Measurements from ENCODE around the gene TRMO.

Gene TRMO

GRCh38 chr9:97936998-97937397, 14.7 kb upstream of the TRMO start:
- DNase-seq: no peak

- no peak for DNase-seq
Measured at GRCh38 chr9:97935276-97935675, 13.0 kb upstream of the TRMO start.

- DNase-seq: no peak
Measured at GRCh38 chr9:97934321-97935115, 12.2 kb upstream of the TRMO start.

DNA sequence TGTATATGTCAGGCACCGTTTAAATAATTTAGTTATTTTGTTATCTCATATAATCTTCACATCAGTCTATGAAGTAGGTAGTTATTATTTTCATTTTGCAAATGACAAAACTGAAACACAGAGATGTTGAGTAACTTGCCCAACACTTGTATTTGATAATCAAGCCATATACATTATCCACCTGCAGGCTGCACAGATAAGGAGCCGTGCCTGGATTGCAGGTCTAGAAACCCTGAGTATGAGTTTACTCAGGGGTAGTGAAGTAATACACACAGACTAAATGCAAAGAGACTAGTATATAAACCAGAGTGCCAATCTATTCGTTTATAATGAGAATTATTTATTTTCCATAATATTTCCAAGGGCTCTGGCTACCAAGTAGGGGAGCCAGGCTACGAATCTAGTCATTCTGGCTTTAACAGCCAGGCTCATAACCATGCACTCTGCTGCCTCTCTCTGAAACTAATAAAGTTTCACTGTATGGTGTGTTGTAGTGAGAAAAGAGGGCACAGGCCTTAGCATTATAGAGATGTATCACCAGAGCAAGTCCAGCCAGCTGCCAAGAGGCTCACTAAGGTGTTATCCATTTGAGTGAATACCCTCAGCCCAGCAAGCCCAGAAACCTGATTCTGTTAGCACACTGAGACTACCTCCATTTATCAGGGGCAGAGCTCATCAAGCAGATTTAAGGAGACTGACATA, 11.1 kb upstream of the TRMO start:
- no peak for DNase-seq

- no peak for DNase-seq
Measured at GRCh38 chr9:97930972-97931371, 8.7 kb upstream of the TRMO start.

GRCh38 chr9:97928986-97929604, 6.8 kb upstream of the TRMO start:
- DNase-seq: no peak

DNA sequence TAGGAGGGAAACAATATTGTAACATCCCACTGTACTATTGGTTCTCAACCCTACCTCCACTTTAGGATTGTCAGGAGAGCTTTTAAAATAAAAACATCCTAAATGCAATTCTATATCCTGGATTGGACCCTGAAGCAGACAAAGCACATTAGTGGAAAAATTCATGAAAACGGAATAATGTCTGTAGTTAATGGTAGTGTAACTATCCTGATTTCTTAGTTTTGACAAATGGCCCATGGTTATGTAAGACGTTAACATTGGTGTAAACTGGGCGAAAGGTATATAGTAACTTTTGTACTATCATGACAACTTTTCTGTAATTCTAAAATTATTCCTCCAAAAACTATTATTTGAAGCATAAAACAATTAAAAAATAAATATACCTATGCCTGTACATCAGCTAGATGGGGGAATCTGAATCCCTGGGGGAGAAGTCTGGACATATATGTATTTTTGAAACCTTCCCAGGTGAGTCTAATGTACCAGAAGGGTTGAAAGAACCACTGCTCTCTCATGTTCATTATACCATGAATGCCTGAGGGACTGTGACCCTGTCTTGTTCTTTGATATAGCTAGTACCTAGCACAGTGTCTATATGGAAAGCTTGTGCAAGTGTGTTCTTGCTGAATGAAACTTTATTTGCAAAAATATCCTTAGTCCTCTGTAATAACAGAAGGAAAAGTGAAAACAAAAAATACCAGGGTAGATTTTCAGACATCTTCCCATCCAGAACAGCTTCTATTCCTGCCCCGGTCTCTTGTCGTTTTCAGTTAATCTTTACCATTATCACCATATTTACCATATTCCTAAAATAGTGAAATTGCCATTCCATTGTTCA, 3.4 kb upstream of the TRMO start:
- no peak for DNase-seq

GRCh38 chr9:97924386-97924785, 2.1 kb upstream of the TRMO start:
- no peak for DNase-seq

GRCh38 chr9:97923529-97924108, 1.3 kb upstream of the TRMO start:
- DNase-seq: peak; percentile 14

DNA sequence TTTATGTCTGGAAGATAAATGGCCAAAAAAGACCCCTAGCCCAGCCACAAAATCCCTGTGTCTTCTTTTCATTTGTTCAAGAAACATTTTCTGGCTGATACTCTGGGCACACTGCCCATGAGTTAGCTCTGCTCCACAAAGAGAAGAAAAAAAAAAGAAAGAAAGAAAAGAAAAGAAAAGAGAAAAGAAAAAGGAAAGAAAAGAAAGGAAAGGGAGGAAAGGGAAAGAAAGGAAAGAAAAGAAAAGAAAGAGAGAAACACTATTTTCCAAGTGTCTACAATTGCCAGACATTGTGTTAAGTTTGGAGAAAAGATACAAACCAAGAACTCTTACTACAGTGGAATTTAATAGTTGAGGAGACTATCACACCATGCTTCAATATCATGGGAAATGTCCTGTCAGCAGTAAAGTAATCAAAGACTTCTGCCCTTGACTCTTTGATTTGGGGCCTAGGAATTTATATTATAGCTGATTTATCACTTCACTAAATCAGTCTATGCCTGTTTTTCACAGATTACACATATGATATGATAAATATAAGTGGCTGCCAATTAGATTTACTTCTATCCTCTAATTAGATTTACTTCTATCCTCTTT, 3.0 kb downstream of the TRMO start:
- DNase-seq: no peak

GRCh38 chr9:97918611-97919010, 3.7 kb downstream of the TRMO start:
- no peak for DNase-seq

DNA sequence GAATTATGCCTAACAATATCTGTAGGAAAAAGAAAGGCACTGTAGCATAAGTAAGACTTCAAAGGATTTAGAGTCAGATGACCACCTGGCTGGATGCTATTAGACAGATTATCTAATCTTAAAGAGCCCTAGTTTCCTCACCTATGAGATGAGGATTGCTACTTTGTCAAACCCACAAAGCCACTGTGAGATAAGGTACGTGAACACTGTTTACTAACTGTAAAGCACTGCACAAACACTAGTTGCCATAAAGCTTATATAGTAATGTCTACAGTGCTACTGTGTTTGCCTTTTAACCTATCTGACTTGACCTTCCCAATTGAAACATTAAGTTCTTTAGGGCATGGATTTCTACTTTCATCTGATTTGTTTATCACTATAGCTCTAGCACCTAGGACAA, 10.3 kb downstream of the TRMO start:
- DNase-seq: no peak

DNA sequence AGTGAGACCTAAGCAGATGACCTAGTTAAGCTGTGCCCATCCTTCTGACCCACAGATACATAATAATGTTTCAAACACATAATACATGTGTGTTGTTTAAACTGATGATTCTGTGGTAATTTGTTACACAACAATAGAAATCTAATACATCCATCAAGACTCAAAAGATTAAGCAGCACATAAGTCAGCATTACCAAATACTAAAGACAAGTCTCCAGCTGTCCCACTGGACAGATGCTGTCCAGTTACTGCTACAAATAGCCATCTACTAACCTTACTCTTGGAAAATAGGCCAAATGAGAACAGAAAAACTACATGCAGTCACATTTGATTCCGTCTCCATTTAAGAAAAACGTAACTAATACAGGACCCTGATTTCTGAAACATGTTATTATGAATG, 10.8 kb downstream of the TRMO start:
- DNase-seq: no peak

- no peak for DNase-seq
Measured at GRCh38 chr9:97910357-97910756, 11.9 kb downstream of the TRMO start.

DNA sequence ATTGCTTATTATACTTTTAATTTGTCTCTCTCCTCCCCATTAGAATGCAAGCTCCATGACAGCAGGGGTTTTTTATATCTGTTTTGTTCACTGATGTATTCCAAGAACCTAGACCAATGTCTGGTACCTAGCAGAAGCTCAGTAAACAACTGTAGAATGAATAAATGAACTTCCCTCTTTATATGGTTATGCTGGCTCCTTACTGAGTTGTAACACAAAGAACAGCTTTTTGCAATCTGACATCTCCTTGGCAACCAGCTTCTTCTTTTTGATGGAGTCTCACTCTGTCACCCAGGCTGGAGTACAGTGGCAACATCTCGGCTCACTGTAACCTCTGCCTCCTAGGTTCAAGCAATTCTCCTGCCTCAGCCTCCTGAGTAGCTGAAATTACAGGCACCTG, 13.6 kb downstream of the TRMO start:
- DNase-seq: no peak

DNA sequence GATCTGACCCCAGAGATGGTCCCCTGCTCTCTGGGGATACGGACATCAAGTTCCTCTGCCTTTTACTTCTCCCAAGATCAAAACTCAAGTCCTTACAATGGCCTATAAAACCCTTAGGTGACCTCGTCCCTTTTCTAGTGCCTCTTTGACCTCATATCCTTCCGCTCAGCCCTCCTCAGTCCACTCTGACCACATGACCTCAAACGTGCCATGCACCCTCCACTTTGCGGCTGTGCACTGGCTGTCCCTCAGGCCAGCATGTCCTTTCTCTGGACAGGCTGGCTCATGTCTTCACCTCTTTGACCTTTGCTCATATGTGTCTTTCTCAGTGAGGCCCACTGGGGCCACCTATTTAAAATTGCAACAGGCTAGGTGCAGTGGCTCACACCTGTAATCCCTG, 14.7 kb downstream of the TRMO start:
- no peak for DNase-seq

- DNase-seq: no peak
Measured at GRCh38 chr9:97907046-97907445, 15.3 kb downstream of the TRMO start.

GRCh38 chr9:97906236-97906831, 16.0 kb downstream of the TRMO start:
- DNase-seq: no peak

- no peak for DNase-seq
Measured at GRCh38 chr9:97905228-97905627, 17.1 kb downstream of the TRMO start.

- no peak for DNase-seq
Measured at GRCh38 chr9:97904725-97905124, 17.6 kb downstream of the TRMO start.

- DNase-seq: no peak
Measured at GRCh38 chr9:97903177-97903576, 19.1 kb downstream of the TRMO start.

All from NCI-H187 treated with DMSO at 0.1 percent for 48 hours (cell line).